HepG2 (cell line): ENCODE results near the gene SOX12. TPM values are rescaled to one million over a fixed set of nuclear protein-coding genes. Genes with fewer than 3 reads are reported as not detected.
A peak's percentile ranks its signal among the peaks of the same experiment; 100 is the strongest.

ENCODE experiments used
- CC2D1A ChIP-seq: sonication (generic); formaldehyde crosslinking; IDR thresholded peaks from 2 replicates; pipeline ENCODE4 v1.8.1; 2023; ENCODE audit warnings: mild to moderate bottlenecking, missing genetic modification reagents
- CCDC6 ChIP-seq: sonication (generic); formaldehyde crosslinking; IDR thresholded peaks from 2 replicates; pipeline ENCODE4 v1.8.1; 2022; ENCODE audit warnings: mild to moderate bottlenecking, missing genetic modification reagents, moderate library complexity
- EED ChIP-seq: sonication (generic); formaldehyde crosslinking; IDR thresholded peaks from 2 replicates; pipeline ENCODE4 v1.5.0; 2020; ENCODE audit warnings: mild to moderate bottlenecking, missing genetic modification reagents
- FOXK2 ChIP-seq: fragments of 450-650 bp; IDR thresholded peaks from 2 replicates; pipeline ENCODE4 v1.6.1; 2016
- SP140L ChIP-seq: sonication (generic); formaldehyde crosslinking; IDR thresholded peaks from 2 replicates; pipeline ENCODE4 v1.4.0; 2020; ENCODE audit warnings: missing genetic modification reagents, borderline replicate concordance
- ZBTB42 ChIP-seq: sonication (generic); formaldehyde crosslinking; IDR thresholded peaks from 2 replicates; pipeline ENCODE4 v1.5.0; 2020; ENCODE audit warnings: mild to moderate bottlenecking, missing genetic modification reagents
- ZNF30 ChIP-seq: sonication (generic); formaldehyde crosslinking; IDR thresholded peaks from 2 replicates; pipeline ENCODE4 v1.5.0; 2020; ENCODE audit warnings: mild to moderate bottlenecking, missing genetic modification reagents
- ZNF326 ChIP-seq: sonication (generic); formaldehyde crosslinking; IDR thresholded peaks from 2 replicates; pipeline ENCODE4 v1.4.0; 2020; ENCODE audit warnings: missing genetic modification reagents, borderline replicate concordance
- ZNF503 ChIP-seq: sonication (generic); formaldehyde crosslinking; IDR thresholded peaks from 2 replicates; pipeline ENCODE4 v1.4.0; 2020; ENCODE audit warnings: missing genetic modification reagents
- ZNF776 ChIP-seq: sonication (generic); formaldehyde crosslinking; IDR thresholded peaks from 2 replicates; pipeline ENCODE4 v1.4.0; 2020; ENCODE audit warnings: mild to moderate bottlenecking, missing genetic modification reagents
- ZNF841 ChIP-seq: sonication (generic); formaldehyde crosslinking; IDR thresholded peaks from 2 replicates; pipeline ENCODE4 v1.8.1; 2023; ENCODE audit warnings: missing genetic modification reagents, borderline replicate concordance
- ZNF879 ChIP-seq: sonication (generic); formaldehyde crosslinking; IDR thresholded peaks from 2 replicates; pipeline ENCODE4 v1.8.1; 2023; ENCODE audit warnings: missing genetic modification reagents
- polyA plus RNA-seq, 8 experiments: library from polyadenylated mRNA; depleted of rRNA in 3 of 8; stranded (reverse) in 7 of 8; unstranded in 1 of 8; fragments of >200 nt; fragmentation: Illumina TruSeq in 4 of 8; extraction: Trizol in 4 of 8; gene quantifications; 2 replicates each; pipeline versions ENCODE4 v1.2.1 to v1.2.3, GENCODE V29; 2011 to 2016; ENCODE audit warnings: low read depth in 4 of 8, missing spikeins in 1 of 8, mixed read lengths in 1 of 8; ENCODE audit not compliant: insufficient read depth in 1 of 8
- total RNA-seq, 5 experiments: library from RNA; depleted of rRNA; stranded (reverse); fragments of >200 nt; fragmentation: Illumina TruSeq; extraction: Trizol; gene quantifications; 2 replicates each; pipeline ENCODE4 v1.2.3, GENCODE V29; 2016; ENCODE audit warnings: low read depth in 1 of 5
- TF ChIP-seq, protein P1 (sequence below): sonication (generic); formaldehyde crosslinking; IDR thresholded peaks from 2 replicates; pipeline ENCODE4 v1.4.0; 2020; ENCODE audit warnings: missing genetic modification reagents
- TF ChIP-seq, protein P2 (sequence below): sonication (generic); formaldehyde crosslinking; conservative IDR thresholded peaks from 2 replicates; pipeline ENCODE4 v1.4.0; 2020; ENCODE audit warnings: missing genetic modification reagents
- TF ChIP-seq, protein P3 (sequence below): sonication (generic); formaldehyde crosslinking; IDR thresholded peaks from 2 replicates; pipeline ENCODE4 v1.9.0; 2022; ENCODE audit warnings: missing genetic modification reagents, mild to moderate bottlenecking, borderline replicate concordance
- TF ChIP-seq, protein P4 (sequence below): sonication (generic); formaldehyde crosslinking; IDR thresholded peaks from 2 replicates; pipeline ENCODE4 v1.8.1; 2022; ENCODE audit warnings: mild to moderate bottlenecking, missing genetic modification reagents

Gene SOX12
- total and polyA plus RNA-seq, 2 of the 13 experiments (the other 11 are each of a cell fraction or from before 2014, with no cell fraction given), result 10.0 to 18.7 TPM

GRCh38 chr20:297098-297924 is 28.0 kb upstream of the SOX12 start, which contains the start of gene ZCCHC3 (continued):
- TF ChIP-seq ZNF503 (CRISPR knock-in tag) (peak; percentile 96), CCDC6 (CRISPR knock-in tag) (peak; percentile 99), FOXK2 (peak; percentile 56; the same call in 1 of the 2 replicates), ZNF841 (CRISPR knock-in tag) (peak; percentile 87), ZNF326 (CRISPR knock-in tag) (no peak), EED (CRISPR knock-in tag) (peak; percentile 90), SP140L (CRISPR knock-in tag) (peak; percentile 99; the same call in 1 of the 2 replicates), ZNF776 (CRISPR knock-in tag) (peak; percentile 93; the same call in 1 of the 2 replicates), CC2D1A (peak; percentile 98), ZNF879 (CRISPR knock-in tag) (peak; percentile 98), ZBTB42 (CRISPR knock-in tag) (peak; percentile 98), ZNF30 (peak; percentile 53; the same call in 1 of the 2 replicates)
- TF ChIP-seq, protein P1, sequence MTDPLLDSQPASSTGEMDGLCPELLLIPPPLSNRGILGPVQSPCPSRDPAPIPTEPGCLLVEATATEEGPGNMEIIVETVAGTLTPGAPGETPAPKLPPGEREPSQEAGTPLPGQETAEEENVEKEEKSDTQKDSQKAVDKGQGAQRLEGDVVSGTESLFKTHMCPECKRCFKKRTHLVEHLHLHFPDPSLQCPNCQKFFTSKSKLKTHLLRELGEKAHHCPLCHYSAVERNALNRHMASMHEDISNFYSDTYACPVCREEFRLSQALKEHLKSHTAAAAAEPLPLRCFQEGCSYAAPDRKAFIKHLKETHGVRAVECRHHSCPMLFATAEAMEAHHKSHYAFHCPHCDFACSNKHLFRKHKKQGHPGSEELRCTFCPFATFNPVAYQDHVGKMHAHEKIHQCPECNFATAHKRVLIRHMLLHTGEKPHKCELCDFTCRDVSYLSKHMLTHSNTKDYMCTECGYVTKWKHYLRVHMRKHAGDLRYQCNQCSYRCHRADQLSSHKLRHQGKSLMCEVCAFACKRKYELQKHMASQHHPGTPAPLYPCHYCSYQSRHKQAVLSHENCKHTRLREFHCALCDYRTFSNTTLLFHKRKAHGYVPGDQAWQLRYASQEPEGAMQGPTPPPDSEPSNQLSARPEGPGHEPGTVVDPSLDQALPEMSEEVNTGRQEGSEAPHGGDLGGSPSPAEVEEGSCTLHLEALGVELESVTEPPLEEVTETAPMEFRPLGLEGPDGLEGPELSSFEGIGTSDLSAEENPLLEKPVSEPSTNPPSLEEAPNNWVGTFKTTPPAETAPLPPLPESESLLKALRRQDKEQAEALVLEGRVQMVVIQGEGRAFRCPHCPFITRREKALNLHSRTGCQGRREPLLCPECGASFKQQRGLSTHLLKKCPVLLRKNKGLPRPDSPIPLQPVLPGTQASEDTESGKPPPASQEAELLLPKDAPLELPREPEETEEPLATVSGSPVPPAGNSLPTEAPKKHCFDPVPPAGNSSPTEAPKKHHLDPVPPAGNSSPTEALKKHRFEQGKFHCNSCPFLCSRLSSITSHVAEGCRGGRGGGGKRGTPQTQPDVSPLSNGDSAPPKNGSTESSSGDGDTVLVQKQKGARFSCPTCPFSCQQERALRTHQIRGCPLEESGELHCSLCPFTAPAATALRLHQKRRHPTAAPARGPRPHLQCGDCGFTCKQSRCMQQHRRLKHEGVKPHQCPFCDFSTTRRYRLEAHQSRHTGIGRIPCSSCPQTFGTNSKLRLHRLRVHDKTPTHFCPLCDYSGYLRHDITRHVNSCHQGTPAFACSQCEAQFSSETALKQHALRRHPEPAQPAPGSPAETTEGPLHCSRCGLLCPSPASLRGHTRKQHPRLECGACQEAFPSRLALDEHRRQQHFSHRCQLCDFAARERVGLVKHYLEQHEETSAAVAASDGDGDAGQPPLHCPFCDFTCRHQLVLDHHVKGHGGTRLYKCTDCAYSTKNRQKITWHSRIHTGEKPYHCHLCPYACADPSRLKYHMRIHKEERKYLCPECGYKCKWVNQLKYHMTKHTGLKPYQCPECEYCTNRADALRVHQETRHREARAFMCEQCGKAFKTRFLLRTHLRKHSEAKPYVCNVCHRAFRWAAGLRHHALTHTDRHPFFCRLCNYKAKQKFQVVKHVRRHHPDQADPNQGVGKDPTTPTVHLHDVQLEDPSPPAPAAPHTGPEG (CRISPR knock-in tag), result peak; percentile 96
- TF ChIP-seq, protein P2, sequence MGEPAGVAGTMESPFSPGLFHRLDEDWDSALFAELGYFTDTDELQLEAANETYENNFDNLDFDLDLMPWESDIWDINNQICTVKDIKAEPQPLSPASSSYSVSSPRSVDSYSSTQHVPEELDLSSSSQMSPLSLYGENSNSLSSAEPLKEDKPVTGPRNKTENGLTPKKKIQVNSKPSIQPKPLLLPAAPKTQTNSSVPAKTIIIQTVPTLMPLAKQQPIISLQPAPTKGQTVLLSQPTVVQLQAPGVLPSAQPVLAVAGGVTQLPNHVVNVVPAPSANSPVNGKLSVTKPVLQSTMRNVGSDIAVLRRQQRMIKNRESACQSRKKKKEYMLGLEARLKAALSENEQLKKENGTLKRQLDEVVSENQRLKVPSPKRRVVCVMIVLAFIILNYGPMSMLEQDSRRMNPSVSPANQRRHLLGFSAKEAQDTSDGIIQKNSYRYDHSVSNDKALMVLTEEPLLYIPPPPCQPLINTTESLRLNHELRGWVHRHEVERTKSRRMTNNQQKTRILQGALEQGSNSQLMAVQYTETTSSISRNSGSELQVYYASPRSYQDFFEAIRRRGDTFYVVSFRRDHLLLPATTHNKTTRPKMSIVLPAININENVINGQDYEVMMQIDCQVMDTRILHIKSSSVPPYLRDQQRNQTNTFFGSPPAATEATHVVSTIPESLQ (CRISPR knock-in tag), result peak; percentile 95
- TF ChIP-seq, protein P3, sequence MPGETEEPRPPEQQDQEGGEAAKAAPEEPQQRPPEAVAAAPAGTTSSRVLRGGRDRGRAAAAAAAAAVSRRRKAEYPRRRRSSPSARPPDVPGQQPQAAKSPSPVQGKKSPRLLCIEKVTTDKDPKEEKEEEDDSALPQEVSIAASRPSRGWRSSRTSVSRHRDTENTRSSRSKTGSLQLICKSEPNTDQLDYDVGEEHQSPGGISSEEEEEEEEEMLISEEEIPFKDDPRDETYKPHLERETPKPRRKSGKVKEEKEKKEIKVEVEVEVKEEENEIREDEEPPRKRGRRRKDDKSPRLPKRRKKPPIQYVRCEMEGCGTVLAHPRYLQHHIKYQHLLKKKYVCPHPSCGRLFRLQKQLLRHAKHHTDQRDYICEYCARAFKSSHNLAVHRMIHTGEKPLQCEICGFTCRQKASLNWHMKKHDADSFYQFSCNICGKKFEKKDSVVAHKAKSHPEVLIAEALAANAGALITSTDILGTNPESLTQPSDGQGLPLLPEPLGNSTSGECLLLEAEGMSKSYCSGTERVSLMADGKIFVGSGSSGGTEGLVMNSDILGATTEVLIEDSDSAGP (CRISPR knock-in tag), result peak; percentile 95
- TF ChIP-seq, protein P4, sequence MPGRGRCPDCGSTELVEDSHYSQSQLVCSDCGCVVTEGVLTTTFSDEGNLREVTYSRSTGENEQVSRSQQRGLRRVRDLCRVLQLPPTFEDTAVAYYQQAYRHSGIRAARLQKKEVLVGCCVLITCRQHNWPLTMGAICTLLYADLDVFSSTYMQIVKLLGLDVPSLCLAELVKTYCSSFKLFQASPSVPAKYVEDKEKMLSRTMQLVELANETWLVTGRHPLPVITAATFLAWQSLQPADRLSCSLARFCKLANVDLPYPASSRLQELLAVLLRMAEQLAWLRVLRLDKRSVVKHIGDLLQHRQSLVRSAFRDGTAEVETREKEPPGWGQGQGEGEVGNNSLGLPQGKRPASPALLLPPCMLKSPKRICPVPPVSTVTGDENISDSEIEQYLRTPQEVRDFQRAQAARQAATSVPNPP (CRISPR knock-in tag), result peak; percentile 95; the same call in 1 of the 2 replicates
